ENCODE data around the gene FUT3. TPM values are rescaled to one million over a fixed set of nuclear protein-coding genes. Genes with fewer than 3 reads are reported as not detected.

Gene FUT3
- total RNA-seq, 1 experiment from 2014 or later = 0.48 TPM

DNA sequence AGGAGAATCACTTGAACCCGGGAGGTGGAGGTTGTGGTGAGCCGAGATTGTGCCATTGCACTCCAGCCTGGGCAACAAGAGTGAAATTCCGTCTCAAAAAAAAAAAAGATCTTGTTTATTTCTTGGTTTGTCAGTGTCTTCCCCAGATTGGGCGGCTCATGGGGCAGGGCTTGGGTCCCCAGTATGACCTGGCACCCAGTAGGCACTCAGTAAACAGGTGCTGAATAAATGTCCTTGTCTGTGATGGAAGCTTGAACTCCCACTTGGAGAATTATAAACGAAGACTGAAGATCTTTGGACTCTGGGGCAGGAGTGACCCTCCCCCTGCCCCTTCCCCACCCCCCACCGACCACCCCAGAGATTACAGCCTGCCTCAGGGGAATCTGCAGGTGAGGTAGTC lies 28.9 kb upstream of the FUT3 start:
- H3K4me1 Mint-ChIP-seq = peaks cover 11% of the 10 kb centered on the region
- CTCF ChIA-PET = interaction anchor here (4.1 kb wide), 1 partner anchor 76 kb away, joined by 21 read pairs; no protein-coding TSS in a partner anchor

More for the DNA sequence above, 28.9 kb upstream of the FUT3 start:
- DNase-seq (ENCODE audit: low spot score) = no peak
- ATAC-seq = no peak
- Mint-ChIP-seq H3K9me3 (no peaks in the 10 kb centered on the region), H3K27ac (no peak overlapping the region), H3K27me3 (ENCODE audit: low read depth) (peaks cover 14% of the 10 kb centered on the region), H3K36me3 (no peaks in the 10 kb centered on the region), H3K4me3 (no peak overlapping the region)
- TF ChIP-seq TP53 (CRISPR knock-in tag; IDR thresholded peaks at IDR 0.05) = no peak
- TF ChIP-seq, protein P1, sequence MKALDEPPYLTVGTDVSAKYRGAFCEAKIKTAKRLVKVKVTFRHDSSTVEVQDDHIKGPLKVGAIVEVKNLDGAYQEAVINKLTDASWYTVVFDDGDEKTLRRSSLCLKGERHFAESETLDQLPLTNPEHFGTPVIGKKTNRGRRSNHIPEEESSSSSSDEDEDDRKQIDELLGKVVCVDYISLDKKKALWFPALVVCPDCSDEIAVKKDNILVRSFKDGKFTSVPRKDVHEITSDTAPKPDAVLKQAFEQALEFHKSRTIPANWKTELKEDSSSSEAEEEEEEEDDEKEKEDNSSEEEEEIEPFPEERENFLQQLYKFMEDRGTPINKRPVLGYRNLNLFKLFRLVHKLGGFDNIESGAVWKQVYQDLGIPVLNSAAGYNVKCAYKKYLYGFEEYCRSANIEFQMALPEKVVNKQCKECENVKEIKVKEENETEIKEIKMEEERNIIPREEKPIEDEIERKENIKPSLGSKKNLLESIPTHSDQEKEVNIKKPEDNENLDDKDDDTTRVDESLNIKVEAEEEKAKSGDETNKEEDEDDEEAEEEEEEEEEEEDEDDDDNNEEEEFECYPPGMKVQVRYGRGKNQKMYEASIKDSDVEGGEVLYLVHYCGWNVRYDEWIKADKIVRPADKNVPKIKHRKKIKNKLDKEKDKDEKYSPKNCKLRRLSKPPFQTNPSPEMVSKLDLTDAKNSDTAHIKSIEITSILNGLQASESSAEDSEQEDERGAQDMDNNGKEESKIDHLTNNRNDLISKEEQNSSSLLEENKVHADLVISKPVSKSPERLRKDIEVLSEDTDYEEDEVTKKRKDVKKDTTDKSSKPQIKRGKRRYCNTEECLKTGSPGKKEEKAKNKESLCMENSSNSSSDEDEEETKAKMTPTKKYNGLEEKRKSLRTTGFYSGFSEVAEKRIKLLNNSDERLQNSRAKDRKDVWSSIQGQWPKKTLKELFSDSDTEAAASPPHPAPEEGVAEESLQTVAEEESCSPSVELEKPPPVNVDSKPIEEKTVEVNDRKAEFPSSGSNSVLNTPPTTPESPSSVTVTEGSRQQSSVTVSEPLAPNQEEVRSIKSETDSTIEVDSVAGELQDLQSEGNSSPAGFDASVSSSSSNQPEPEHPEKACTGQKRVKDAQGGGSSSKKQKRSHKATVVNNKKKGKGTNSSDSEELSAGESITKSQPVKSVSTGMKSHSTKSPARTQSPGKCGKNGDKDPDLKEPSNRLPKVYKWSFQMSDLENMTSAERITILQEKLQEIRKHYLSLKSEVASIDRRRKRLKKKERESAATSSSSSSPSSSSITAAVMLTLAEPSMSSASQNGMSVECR (CRISPR knock-in tag; IDR thresholded peaks at IDR 0.05; ENCODE audit: borderline replicate concordance) = no peak
- no peak for TF ChIP-seq FOXK1 (CRISPR knock-in tag; IDR thresholded peaks at IDR 0.05)
- TF ChIP-seq, protein P2, sequence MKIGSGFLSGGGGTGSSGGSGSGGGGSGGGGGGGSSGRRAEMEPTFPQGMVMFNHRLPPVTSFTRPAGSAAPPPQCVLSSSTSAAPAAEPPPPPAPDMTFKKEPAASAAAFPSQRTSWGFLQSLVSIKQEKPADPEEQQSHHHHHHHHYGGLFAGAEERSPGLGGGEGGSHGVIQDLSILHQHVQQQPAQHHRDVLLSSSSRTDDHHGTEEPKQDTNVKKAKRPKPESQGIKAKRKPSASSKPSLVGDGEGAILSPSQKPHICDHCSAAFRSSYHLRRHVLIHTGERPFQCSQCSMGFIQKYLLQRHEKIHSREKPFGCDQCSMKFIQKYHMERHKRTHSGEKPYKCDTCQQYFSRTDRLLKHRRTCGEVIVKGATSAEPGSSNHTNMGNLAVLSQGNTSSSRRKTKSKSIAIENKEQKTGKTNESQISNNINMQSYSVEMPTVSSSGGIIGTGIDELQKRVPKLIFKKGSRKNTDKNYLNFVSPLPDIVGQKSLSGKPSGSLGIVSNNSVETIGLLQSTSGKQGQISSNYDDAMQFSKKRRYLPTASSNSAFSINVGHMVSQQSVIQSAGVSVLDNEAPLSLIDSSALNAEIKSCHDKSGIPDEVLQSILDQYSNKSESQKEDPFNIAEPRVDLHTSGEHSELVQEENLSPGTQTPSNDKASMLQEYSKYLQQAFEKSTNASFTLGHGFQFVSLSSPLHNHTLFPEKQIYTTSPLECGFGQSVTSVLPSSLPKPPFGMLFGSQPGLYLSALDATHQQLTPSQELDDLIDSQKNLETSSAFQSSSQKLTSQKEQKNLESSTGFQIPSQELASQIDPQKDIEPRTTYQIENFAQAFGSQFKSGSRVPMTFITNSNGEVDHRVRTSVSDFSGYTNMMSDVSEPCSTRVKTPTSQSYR (CRISPR knock-in tag; IDR thresholded peaks at IDR 0.05) = no peak
- no peak for TF ChIP-seq JAZF1 (CRISPR knock-in tag; IDR thresholded peaks at IDR 0.05)
- TF ChIP-seq, protein P3, sequence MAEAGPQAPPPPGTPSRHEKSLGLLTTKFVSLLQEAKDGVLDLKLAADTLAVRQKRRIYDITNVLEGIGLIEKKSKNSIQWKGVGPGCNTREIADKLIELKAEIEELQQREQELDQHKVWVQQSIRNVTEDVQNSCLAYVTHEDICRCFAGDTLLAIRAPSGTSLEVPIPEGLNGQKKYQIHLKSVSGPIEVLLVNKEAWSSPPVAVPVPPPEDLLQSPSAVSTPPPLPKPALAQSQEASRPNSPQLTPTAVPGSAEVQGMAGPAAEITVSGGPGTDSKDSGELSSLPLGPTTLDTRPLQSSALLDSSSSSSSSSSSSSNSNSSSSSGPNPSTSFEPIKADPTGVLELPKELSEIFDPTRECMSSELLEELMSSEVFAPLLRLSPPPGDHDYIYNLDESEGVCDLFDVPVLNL (CRISPR knock-in tag; IDR thresholded peaks at IDR 0.05; ENCODE audit: borderline replicate concordance, low read depth) = no peak
- TF ChIP-seq RELA (CRISPR knock-in tag; IDR thresholded peaks at IDR 0.05; ENCODE audit: borderline replicate concordance) = no peak
- no peak for TF ChIP-seq SP1 (CRISPR knock-in tag; conservative IDR thresholded peaks at IDR 0.05)
- no peak for TF ChIP-seq ZNF121 (CRISPR knock-in tag; IDR thresholded peaks at IDR 0.05)
- TF ChIP-seq ZNF317 (CRISPR knock-in tag; IDR thresholded peaks at IDR 0.05; ENCODE audit: borderline replicate concordance, low read depth) = no peak
- TF ChIP-seq, protein P4, sequence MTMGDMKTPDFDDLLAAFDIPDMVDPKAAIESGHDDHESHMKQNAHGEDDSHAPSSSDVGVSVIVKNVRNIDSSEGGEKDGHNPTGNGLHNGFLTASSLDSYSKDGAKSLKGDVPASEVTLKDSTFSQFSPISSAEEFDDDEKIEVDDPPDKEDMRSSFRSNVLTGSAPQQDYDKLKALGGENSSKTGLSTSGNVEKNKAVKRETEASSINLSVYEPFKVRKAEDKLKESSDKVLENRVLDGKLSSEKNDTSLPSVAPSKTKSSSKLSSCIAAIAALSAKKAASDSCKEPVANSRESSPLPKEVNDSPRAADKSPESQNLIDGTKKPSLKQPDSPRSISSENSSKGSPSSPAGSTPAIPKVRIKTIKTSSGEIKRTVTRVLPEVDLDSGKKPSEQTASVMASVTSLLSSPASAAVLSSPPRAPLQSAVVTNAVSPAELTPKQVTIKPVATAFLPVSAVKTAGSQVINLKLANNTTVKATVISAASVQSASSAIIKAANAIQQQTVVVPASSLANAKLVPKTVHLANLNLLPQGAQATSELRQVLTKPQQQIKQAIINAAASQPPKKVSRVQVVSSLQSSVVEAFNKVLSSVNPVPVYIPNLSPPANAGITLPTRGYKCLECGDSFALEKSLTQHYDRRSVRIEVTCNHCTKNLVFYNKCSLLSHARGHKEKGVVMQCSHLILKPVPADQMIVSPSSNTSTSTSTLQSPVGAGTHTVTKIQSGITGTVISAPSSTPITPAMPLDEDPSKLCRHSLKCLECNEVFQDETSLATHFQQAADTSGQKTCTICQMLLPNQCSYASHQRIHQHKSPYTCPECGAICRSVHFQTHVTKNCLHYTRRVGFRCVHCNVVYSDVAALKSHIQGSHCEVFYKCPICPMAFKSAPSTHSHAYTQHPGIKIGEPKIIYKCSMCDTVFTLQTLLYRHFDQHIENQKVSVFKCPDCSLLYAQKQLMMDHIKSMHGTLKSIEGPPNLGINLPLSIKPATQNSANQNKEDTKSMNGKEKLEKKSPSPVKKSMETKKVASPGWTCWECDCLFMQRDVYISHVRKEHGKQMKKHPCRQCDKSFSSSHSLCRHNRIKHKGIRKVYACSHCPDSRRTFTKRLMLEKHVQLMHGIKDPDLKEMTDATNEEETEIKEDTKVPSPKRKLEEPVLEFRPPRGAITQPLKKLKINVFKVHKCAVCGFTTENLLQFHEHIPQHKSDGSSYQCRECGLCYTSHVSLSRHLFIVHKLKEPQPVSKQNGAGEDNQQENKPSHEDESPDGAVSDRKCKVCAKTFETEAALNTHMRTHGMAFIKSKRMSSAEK (CRISPR knock-in tag; IDR thresholded peaks at IDR 0.05; ENCODE audit: borderline replicate concordance) = no peak
- TF ChIP-seq, protein P5, sequence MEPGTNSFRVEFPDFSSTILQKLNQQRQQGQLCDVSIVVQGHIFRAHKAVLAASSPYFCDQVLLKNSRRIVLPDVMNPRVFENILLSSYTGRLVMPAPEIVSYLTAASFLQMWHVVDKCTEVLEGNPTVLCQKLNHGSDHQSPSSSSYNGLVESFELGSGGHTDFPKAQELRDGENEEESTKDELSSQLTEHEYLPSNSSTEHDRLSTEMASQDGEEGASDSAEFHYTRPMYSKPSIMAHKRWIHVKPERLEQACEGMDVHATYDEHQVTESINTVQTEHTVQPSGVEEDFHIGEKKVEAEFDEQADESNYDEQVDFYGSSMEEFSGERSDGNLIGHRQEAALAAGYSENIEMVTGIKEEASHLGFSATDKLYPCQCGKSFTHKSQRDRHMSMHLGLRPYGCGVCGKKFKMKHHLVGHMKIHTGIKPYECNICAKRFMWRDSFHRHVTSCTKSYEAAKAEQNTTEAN (CRISPR knock-in tag; IDR thresholded peaks at IDR 0.05) = no peak
- TF ChIP-seq, protein P6, sequence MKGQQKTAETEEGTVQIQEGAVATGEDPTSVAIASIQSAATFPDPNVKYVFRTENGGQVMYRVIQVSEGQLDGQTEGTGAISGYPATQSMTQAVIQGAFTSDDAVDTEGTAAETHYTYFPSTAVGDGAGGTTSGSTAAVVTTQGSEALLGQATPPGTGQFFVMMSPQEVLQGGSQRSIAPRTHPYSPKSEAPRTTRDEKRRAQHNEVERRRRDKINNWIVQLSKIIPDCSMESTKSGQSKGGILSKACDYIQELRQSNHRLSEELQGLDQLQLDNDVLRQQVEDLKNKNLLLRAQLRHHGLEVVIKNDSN (CRISPR knock-in tag; IDR thresholded peaks at IDR 0.05) = no peak
- no peak for TF ChIP-seq NFYB (CRISPR knock-in tag; conservative IDR thresholded peaks at IDR 0.05; ENCODE audit: low read depth)
- TF ChIP-seq TEAD4 (CRISPR knock-in tag; IDR thresholded peaks at IDR 0.05) = no peak
- no peak for TF ChIP-seq CREB1 (CRISPR knock-in tag; IDR thresholded peaks at IDR 0.05)
- TF ChIP-seq, protein P7, sequence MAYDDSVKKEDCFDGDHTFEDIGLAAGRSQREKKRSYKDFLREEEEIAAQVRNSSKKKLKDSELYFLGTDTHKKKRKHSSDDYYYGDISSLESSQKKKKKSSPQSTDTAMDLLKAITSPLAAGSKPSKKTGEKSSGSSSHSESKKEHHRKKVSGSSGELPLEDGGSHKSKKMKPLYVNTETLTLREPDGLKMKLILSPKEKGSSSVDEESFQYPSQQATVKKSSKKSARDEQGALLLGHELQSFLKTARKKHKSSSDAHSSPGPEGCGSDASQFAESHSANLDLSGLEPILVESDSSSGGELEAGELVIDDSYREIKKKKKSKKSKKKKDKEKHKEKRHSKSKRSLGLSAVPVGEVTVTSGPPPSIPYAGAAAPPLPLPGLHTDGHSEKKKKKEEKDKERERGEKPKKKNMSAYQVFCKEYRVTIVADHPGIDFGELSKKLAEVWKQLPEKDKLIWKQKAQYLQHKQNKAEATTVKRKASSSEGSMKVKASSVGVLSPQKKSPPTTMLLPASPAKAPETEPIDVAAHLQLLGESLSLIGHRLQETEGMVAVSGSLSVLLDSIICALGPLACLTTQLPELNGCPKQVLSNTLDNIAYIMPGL (CRISPR knock-in tag; IDR thresholded peaks at IDR 0.05) = no peak
- POLR2A ChIA-PET = interaction anchor here (0.7 kb wide), 2 partner anchors 40 to 52 kb away, joined by 3 to 6 read pairs; no protein-coding TSS in a partner anchor

All from WTC11 (cell line).